ENCODE measurements around the gene BMF.

Gene BMF

DNA sequence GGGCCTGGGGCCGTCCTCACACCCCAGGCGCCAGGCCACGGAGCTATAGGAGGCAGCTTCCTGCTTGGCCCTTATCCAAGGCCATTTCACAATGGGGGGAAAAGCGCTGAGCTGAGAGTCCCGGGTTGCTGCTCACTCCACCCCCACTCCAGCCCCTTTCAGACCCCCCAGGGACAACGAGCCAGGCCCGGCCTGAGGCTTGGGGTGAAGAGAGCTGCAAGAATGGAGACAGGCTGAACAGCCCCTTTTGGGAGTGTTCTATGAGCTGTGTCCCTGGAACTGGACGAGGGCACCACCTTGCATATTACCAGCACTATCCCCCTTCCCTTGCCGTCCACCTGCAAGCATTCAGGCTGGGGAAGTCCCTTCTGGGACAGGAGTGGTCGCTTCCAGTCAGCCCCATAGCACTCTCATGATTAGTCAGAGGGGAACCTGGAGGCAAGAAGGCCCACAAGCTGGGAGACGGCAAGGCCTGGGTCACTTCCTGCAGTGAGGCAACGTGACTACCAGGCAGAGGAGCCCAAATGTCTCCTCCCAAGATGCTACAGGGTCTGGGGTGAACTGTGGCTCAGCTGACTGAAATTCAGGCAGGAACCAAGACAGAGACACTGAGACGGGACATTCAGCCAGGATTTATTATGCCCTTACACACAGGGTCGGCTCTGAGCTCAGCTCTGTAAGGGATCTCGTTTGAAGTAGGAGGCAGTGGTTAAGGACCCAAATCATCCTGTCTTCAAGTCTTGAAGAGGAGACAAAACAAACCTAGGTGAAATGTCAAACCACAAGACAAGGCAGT lies 61.1 kb downstream of the BMF start:
- FAIRE-seq, result no peak

DNA sequence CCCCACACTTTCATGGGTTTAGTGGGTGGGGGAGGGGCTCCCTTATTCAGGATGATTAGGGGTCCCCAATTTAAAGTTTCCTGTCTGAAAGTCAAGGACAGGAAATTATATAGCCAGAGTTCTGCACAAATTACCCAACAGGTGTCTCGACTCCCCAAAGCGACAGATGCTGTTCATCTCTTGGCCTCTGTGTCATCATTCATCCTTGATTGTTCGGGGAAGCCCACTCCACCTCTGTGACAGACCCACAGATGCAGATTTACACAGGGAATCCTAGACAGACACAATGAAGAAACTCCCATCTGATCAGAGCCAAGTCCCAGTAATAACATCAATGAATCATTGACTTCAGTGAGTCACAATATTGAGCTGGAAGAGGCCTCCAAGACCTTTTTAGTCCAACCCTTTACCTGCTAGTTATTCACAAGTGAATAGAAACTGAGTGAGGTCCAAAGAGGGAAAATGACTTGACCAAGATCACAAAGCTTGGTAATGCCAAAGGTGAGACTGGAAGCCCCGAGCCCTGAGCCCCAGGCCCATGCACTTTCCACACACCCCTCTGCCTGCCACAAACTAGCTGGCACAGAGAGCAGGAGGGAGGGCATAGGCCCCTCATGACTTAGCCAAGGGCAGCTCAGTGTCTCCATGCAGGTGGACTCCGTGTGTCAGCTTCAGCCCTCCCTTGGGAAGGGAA lies 61.8 kb downstream of the BMF start:
- FAIRE-seq, result no peak

DNA sequence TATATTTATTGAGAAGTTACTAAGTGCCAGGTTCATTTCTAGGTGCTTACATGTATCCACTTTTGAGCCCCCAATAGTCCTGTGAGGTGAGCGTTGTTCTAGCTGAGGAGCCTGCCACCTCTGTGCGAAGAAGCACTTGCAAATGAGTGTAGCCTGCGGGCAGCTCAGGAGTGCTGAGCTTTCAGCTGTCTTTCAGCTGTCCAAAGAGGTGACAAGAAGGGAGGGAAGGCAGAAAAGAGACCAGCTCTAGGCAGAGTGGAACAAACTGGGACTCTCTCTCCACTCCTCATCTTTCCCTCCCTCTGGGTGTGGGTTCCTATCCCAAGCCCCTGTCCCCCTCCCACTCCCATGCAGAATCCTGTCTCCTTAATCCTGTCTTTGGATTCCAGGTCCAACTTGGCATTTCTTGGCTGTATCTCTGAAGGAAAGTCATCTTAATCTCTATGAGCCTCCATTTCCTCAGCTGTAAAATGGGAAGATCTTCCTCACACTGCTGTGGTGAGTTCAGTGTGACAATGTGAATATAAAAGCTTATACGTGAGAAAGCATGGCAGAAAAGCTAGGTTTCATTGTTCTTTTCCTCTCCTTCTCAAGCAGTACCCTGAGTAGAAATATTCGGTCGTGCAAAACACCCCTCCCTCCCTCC lies 63.0 kb downstream of the BMF start:
- FAIRE-seq, result no peak

DNA sequence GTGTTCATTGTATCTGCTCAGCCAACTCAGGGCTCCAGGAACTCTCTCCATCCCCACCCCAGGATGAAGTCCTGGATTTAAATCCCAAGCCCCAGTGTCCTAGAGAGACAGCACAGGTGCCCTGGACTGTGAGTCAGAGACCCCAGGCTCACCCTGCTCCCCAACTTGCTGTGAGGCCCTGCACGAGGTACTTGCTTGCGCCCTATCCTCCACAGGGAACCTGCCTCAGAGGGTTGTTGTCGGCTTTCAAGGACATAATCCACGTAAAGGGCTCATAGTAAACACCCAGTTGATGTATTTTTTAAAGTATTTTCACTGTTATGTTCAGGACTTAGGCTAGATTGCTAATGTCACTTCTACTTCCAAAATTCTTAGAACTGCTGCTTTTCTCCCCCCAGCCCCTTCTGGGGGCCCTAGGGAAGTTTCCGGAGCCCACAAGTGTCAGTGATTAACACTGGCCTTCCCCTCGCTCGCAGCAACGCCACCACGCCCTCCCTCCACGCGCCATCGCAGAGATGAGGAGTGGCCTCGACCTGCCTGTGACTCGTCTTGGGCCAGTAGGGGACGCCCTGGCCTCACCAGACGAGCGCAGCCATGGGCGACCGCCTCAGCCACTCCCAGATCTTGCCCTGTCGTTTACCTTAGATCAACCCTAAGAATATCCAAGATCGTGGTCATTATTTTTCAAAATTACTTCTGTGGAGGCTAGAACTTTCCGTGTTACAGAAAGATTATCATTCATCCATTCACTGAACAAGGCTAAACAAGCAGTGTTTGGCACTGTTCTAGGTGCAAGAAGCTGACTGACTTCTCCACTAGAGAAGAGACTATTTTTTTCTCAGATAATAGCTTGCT lies 63.7 kb downstream of the BMF start:
- FAIRE-seq, result peak; percentile 31

DNA sequence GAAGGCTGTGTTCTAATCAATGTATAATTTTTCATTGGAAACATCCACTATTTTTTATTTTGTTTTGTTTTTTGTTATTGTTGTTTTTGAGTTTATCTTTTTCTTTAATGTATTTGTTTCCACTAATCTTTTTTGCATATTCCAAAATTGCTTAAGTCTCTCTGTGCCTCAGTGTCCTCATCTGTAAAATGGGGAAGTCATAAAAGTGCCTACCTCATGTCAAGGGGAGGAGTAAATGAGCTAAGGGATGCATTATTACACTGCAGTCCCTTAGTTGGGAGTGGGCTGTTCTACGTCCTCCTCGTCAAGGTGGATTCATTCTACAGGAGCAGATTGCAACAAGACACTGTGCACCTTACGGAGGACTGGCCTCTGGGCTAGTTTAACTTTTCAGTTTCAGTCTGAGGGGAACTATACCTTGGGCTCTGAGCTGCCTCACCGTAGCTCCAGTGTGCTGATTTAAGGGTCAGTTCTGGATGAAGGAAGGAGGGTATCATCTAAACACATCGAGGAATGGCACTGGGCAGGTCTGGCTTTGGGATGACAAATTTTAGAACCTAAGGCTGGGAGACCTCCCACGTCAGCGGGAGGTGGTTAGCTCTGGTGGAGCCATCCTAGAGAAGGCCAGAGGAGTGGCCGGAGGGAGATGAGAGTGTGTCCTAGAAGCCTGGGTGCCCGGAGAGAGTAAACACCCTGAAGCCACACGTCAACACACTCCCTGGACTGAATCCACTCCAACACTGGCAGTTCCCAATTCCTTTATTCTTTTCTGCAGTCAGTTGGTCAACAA lies 64.6 kb downstream of the BMF start:
- FAIRE-seq, result no peak

DNA sequence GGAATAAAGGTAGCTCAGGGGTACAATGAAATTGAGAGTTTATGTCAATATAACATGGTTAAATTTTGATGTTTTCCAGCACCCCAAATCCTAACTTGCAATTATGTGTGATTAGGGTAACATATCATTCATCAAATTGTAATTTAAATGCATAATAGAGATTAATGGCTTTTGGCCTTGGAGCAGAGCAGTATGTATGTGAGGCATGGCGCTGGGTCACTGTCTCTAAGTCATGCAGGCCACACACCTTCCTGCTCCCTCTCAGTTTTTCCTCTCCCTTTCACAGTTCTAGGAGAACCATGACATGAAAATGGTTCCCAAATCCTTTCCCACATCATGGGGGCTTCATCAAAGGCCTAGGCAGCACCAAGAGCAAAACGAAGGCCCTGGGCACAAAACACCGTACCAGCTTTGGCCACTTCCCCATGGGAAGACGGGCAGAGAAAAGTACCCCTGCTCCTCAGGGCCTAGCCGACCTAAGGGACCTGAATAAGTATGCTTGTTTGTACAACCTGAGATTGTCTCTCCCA lies 65.8 kb downstream of the BMF start:
- FAIRE-seq, result no peak

DNA sequence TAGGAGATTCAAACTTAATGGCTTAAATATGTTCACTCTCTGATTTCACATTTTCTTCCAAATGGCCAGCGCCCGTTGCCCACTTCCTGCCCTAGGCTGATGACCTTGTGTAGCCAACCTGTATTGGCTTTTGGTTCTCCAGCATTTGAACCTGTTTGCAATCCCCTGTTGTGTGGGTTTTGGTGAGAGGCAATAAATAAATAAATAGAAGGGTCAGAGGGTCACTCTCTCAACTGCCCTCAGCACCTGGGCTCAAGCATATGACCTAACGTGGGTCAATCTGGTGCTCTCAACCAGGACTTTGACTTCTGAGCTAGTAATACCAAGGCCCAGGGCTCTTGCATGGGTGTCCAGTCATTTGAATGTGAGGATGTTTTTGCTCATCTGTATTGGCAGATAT lies 67.9 kb downstream of the BMF start:
- FAIRE-seq, result no peak

DNA sequence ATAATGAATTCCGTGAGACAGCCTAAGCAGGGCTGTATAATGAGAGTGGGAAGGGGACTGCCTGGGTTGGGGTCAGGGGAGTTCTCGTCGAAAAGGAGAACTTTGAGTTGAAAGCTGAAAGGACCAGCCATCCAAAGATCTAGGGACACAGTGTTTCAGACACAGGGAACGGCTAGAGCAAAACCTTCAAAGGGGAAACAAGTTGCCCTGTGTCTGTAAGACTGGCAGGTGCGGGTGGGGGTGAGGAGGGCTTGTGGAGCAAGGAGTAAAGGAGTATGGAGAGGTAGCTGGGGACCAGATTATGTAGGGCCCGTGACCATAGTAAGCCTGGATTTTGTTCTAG lies 68.4 kb downstream of the BMF start:
- FAIRE-seq, result no peak

DNA sequence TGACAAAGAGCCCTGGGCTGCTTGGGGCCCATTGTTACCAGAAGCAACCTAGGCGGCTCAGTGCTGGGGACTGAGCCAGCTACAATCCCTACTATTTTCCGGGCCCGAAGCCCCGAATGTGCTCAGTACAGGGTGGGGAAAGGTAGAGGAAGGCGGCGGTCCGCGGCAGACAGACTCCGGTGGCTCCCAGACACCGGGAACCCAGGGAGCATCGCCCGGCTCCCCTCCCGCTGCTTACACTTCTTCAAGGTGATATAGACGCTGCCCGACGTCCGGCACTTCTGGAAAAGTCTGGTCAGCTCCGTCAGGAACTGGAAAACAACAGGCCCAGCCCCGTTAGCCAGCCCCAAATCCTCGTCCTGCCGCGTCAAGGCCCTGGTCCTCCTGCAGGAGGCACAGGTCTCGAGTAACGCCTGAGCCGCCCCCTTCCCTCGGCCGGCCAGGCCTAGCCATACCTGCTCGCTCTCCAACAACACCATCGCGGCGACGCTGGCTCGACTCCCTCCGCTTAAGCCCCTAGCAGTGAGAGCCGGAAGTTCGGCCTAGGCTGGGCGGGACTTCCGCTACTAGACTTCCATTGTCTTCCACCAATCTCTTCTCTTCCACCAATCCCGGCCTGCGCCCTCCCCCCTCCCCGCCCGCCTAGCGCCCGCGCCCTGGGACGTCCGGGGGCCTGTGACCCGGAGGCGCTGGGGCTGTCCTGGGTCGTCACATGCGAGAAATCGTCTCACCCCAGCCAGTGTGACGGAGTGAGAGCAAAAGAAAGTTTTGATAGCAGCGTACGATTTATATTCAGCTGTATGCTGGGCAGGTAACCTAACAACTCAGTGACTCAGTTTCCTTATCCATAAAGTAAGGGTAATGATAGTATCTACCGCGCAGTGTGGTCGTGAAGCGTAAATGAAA lies 69.8 kb downstream of the BMF start, which contains the start of gene SRP14:
SRP14 (minus strand) TSS at position 544 of the 906 bp plus-strand sequence; CDS start at position 479, 65 bp downstream.
- peak; percentile 35 for FAIRE-seq

DNA sequence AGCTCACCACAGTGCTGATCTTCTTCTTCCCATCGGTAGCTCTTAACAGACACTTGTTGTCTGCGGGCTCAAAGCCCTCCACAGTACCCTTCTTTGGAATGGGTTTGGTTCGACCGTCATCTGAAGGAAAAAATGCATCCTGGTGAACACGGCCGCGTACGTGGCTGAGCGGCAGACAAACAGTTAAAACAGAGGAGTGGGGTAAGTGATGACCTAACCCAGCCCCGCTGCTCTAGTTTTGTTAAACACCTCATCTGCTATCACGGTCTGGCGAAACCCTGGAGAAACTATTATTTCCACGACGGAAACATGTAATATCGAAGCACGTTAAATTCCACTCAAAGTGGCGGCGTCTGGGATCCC lies 70.4 kb downstream of the BMF start:
- FAIRE-seq, result no peak
